Loucy (cell line): ENCODE results near the gene GNAO1.

ENCODE experiments used
- EZH2phosphoT487 ChIP-seq: fragments of 200-600 bp; IDR thresholded peaks from 2 replicates; pipeline ENCODE4 v1.6.1; 2018; ENCODE audit warnings: antibody characterized with exemption, mild to moderate bottlenecking, moderate library complexity, borderline replicate concordance
- TF ChIP-seq, protein P1 (sequence below): fragments of 200-600 bp; sonication (generic); conservative IDR thresholded peaks from 2 replicates; pipeline ENCODE4 v1.5.1; 2014; ENCODE audit warnings: mild to moderate bottlenecking, antibody characterized with exemption, low read length

GRCh38 chr16:56332464-56333079, 141.3 kb downstream of the GNAO1 start:
- TF ChIP-seq, protein P1, sequence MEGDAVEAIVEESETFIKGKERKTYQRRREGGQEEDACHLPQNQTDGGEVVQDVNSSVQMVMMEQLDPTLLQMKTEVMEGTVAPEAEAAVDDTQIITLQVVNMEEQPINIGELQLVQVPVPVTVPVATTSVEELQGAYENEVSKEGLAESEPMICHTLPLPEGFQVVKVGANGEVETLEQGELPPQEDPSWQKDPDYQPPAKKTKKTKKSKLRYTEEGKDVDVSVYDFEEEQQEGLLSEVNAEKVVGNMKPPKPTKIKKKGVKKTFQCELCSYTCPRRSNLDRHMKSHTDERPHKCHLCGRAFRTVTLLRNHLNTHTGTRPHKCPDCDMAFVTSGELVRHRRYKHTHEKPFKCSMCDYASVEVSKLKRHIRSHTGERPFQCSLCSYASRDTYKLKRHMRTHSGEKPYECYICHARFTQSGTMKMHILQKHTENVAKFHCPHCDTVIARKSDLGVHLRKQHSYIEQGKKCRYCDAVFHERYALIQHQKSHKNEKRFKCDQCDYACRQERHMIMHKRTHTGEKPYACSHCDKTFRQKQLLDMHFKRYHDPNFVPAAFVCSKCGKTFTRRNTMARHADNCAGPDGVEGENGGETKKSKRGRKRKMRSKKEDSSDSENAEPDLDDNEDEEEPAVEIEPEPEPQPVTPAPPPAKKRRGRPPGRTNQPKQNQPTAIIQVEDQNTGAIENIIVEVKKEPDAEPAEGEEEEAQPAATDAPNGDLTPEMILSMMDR: no peak
- TF ChIP-seq EZH2phosphoT487: no peak
